H9 (cell line): ENCODE results near the gene NKAIN2. TPM values are rescaled to one million over a fixed set of nuclear protein-coding genes. Genes with fewer than 3 reads are reported as not detected.

Experiments
- DNase-seq: peaks from one replicate; pipeline ENCODE4 v3.0.0-alpha.2; 2017
- H2AFZ ChIP-seq: one replicate; pipeline ENCODE4 v1.6.1; 2013; ENCODE audit warnings: mild to moderate bottlenecking, low read length, control low read depth, moderate library complexity
- H2AK5ac ChIP-seq: 2 replicates; pipeline ENCODE4 v1.6.1; 2013; ENCODE audit warnings: low read length, control low read depth, mixed read lengths; ENCODE audit not compliant: insufficient read length
- H2BK120ac ChIP-seq: one replicate; pipeline ENCODE4 v1.6.1; 2013; ENCODE audit warnings: low read depth, mild to moderate bottlenecking, low read length, control low read depth, inconsistent platforms; ENCODE audit not compliant: poor library complexity, severe bottlenecking
- H2BK12ac ChIP-seq: 2 replicates; pipeline ENCODE4 v1.6.1; 2013; ENCODE audit warnings: low read length, control low read depth, mixed read lengths, low read depth; ENCODE audit not compliant: insufficient read length
- H2BK15ac ChIP-seq: 2 replicates; pipeline ENCODE4 v1.6.1; 2013; ENCODE audit warnings: low read depth, low read length, control low read depth
- H2BK20ac ChIP-seq: one replicate; pipeline ENCODE4 v1.6.1; 2013; ENCODE audit warnings: low read depth, mild to moderate bottlenecking, low read length, control low read depth, inconsistent platforms; ENCODE audit not compliant: poor library complexity, severe bottlenecking
- H2BK5ac ChIP-seq: 2 replicates; pipeline ENCODE4 v1.6.1; 2013; ENCODE audit warnings: low read length, control low read depth, mixed read lengths; ENCODE audit not compliant: insufficient read length
- H3K14ac ChIP-seq: 2 replicates; pipeline ENCODE4 v1.6.1; 2013; ENCODE audit warnings: low read length, control low read depth; ENCODE audit not compliant: insufficient read depth
- H3K18ac ChIP-seq: 2 replicates; pipeline ENCODE4 v1.6.1; 2013; ENCODE audit warnings: low read depth, mild to moderate bottlenecking, mixed read lengths, low read length, control low read depth; ENCODE audit not compliant: insufficient read length
- H3K23ac ChIP-seq: 2 replicates; pipeline ENCODE4 v1.6.1; 2013; ENCODE audit warnings: low read length, control low read depth, mixed read lengths, low read depth; ENCODE audit not compliant: insufficient read length
- H3K23me2 ChIP-seq: 2 replicates; pipeline ENCODE4 v1.6.1; 2013; ENCODE audit warnings: low read depth, mild to moderate bottlenecking, mixed read lengths, low read length, control low read depth; ENCODE audit not compliant: insufficient read length, poor library complexity, severe bottlenecking
- H3K27ac ChIP-seq: 2 replicates; pipeline ENCODE4 v1.5.1; 2013; ENCODE audit warnings: low read length, control low read depth, mixed read lengths, low read depth; ENCODE audit not compliant: insufficient read length
- H3K27me3 ChIP-seq: 2 replicates; pipeline ENCODE4 v1.6.1; 2013; ENCODE audit warnings: low read length, control low read depth, inconsistent platforms; ENCODE audit not compliant: insufficient read depth
- H3K4ac ChIP-seq: 2 replicates; pipeline ENCODE4 v1.6.1; 2013; ENCODE audit warnings: low read depth, mild to moderate bottlenecking, control low read depth, inconsistent platforms, low read length, moderate library complexity
- H3K4me1 ChIP-seq: 2 replicates; pipeline ENCODE4 v1.6.1; 2013; ENCODE audit warnings: low read length, control low read depth, inconsistent platforms; ENCODE audit not compliant: insufficient read depth
- H3K4me2 ChIP-seq: 2 replicates; pipeline ENCODE4 v1.6.1; 2013; ENCODE audit warnings: low read length, control low read depth, mixed read lengths; ENCODE audit not compliant: insufficient read length, insufficient read depth
- H3K56ac ChIP-seq: 2 replicates; pipeline ENCODE4 v1.6.1; 2013; ENCODE audit warnings: low read depth, mild to moderate bottlenecking, mixed read lengths, low read length, control low read depth; ENCODE audit not compliant: insufficient read length
- H3K79me1 ChIP-seq: 2 replicates; pipeline ENCODE4 v1.6.1; 2013; ENCODE audit warnings: low read depth, mild to moderate bottlenecking, moderate library complexity, low read length, control low read depth, inconsistent platforms; ENCODE audit not compliant: insufficient read depth, poor library complexity, severe bottlenecking
- H3K79me2 ChIP-seq: 2 replicates; pipeline ENCODE4 v1.6.1; 2013; ENCODE audit warnings: low read length, control low read depth, inconsistent platforms; ENCODE audit not compliant: insufficient read depth
- H3K9ac ChIP-seq: 2 replicates; pipeline ENCODE4 v1.6.1; 2013; ENCODE audit warnings: low read length, control low read depth, mixed read lengths; ENCODE audit not compliant: insufficient read length; ENCODE audit errors: extremely low read depth
- H3K9me3 ChIP-seq: one replicate; pipeline ENCODE4 v1.6.1; 2013; ENCODE audit warnings: low read depth, low read length, inconsistent platforms; ENCODE audit not compliant: control insufficient read depth
- H3T11ph ChIP-seq: one replicate; pipeline ENCODE4 v1.6.1; 2013; ENCODE audit warnings: mild to moderate bottlenecking, low read length, control low read depth, inconsistent platforms
- H4K20me1 ChIP-seq: one replicate; pipeline ENCODE4 v1.6.1; 2013; ENCODE audit not compliant: control insufficient read depth, insufficient read length, insufficient read depth
- H4K5ac ChIP-seq: 2 replicates; pipeline ENCODE4 v1.6.1; 2013; ENCODE audit warnings: low read depth, mild to moderate bottlenecking, mixed read lengths, low read length, control low read depth; ENCODE audit not compliant: insufficient read length
- H4K8ac ChIP-seq: replicated peaks from 2 replicates; pipeline ENCODE4 v1.6.1; 2013; ENCODE audit warnings: low read length, control low read depth, mixed read lengths, low read depth; ENCODE audit not compliant: insufficient read length
- H4K91ac ChIP-seq: 2 replicates; pipeline ENCODE4 v1.6.1; 2013; ENCODE audit warnings: low read depth, mild to moderate bottlenecking, moderate library complexity, mixed read lengths, low read length, control low read depth; ENCODE audit not compliant: insufficient read length
- H3K27ac Mint-ChIP-seq, 3 experiments: 2 replicates in 2 of 3; 3 replicates in 1 of 3; pipeline ENCODE4 v1.8.0; 2020 to 2021; ENCODE audit warnings: mixed read lengths in 3 of 3, mild to moderate bottlenecking in 1 of 3, moderate library complexity in 1 of 3
- H3K27me3 Mint-ChIP-seq: 2 replicates; pipeline ENCODE4 v1.8.0; 2021; ENCODE audit warnings: low read depth, mild to moderate bottlenecking, moderate library complexity, mixed read lengths
- H3K36me3 Mint-ChIP-seq, 3 experiments: 2 replicates in 2 of 3; 3 replicates in 1 of 3; pipeline ENCODE4 v1.8.0; 2020 to 2021; ENCODE audit warnings: low read depth in 3 of 3, mixed read lengths in 3 of 3; ENCODE audit not compliant: insufficient read depth in 1 of 3
- H3K4me1 Mint-ChIP-seq, 2 experiments: 2 replicates each; pipeline ENCODE4 v1.8.0; 2020; ENCODE audit warnings: mixed read lengths in 2 of 2
- H3K4me3 Mint-ChIP-seq, 2 experiments: 2 replicates in 1 of 2; 3 replicates in 1 of 2; pipeline ENCODE4 v1.8.0; 2020 to 2021; ENCODE audit warnings: mild to moderate bottlenecking in 2 of 2, mixed read lengths in 2 of 2, moderate library complexity in 1 of 2
- H3K9me3 Mint-ChIP-seq, 2 experiments: 2 replicates in 1 of 2; 3 replicates in 1 of 2; pipeline ENCODE4 v1.8.0; 2020; ENCODE audit warnings: mild to moderate bottlenecking in 2 of 2, mixed read lengths in 2 of 2, moderate library complexity in 1 of 2
- WGBS: extraction: QIAGEN DNeasy Blood & Tissue Kit; methylation state at CpG from one replicate; pipeline ENCODE4 v1.1.7; 2013; ENCODE audit warnings: missing lambda C conversion rate, low lambda C conversion rate, mixed read lengths; ENCODE audit not compliant: insufficient read length; ENCODE audit errors: extremely low coverage; 5-methylcytosine and 5-hydroxymethylcytosine counted together
- total RNA-seq: library from RNA; stranded (reverse); gene quantifications from 2 replicates; pipeline ENCODE4 v1.2.1, GENCODE V29; 2021
- TF ChIP-seq, protein P1 (sequence below): fragments of 200-600 bp; sonication (generic); conservative IDR thresholded peaks from 3 replicates; pipeline ENCODE4 v1.8.0; 2021; ENCODE audit warnings: antibody characterized with exemption, mild to moderate bottlenecking

Gene NKAIN2
- total RNA-seq, 1 experiment from 2014 or later, result 0.17 TPM

DNA sequence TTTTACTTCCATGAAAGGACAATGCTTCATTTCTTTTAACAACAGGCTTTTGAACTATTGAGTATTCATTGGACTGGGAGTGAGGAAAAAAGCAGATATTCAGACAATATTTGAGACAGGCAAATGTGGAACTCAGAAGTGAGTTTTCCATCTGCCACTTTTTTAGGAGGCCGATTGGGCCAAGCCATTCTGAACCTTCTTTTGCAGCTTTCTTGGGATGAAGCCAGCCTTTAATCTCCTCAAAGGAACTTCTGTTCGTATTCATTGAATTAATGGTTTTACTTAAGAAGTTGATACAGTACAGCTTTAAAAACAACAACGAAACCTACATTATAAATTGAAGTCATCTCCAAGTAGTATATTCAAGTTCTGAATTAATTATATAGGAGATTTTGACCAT, 971.5 kb downstream of the NKAIN2 start:
- Histone ChIP-seq H3K79me2 (no peaks in the 10 kb centered on the region), H3K18ac (no peak overlapping the region), H3K4me1 (no peaks in the 10 kb centered on the region), H4K8ac (no peak overlapping the region), H3K56ac (no peak overlapping the region), H3K27ac (no peak overlapping the region), H3K4ac (no peak overlapping the region), H2BK15ac (no peak overlapping the region), H2BK12ac (no peak overlapping the region), H3K4me2 (no peak overlapping the region), H3K23ac (no peak overlapping the region), H3K9me3 (no peaks in the 10 kb centered on the region), H3K9ac (no peak overlapping the region), H2AK5ac (no peak overlapping the region), H4K5ac (no peak overlapping the region), H3K23me2 (no peaks in the 10 kb centered on the region), H2BK20ac (no peak overlapping the region), H3K27me3 (no peaks in the 10 kb centered on the region), H3T11ph (no peak overlapping the region), H3K79me1 (no peaks in the 10 kb centered on the region), H3K14ac (no peak overlapping the region), H2BK120ac (no peak overlapping the region), H2AFZ (no peak overlapping the region), H4K20me1 (no peaks in the 10 kb centered on the region), H4K91ac (no peak overlapping the region), H2BK5ac (no peak overlapping the region)
- H3K9me3 Mint-ChIP-seq, result no peaks in the 10 kb centered on the region
- no peak for DNase-seq
- no peak overlapping the region for H3K4me3 Mint-ChIP-seq
- TF ChIP-seq, protein P1, sequence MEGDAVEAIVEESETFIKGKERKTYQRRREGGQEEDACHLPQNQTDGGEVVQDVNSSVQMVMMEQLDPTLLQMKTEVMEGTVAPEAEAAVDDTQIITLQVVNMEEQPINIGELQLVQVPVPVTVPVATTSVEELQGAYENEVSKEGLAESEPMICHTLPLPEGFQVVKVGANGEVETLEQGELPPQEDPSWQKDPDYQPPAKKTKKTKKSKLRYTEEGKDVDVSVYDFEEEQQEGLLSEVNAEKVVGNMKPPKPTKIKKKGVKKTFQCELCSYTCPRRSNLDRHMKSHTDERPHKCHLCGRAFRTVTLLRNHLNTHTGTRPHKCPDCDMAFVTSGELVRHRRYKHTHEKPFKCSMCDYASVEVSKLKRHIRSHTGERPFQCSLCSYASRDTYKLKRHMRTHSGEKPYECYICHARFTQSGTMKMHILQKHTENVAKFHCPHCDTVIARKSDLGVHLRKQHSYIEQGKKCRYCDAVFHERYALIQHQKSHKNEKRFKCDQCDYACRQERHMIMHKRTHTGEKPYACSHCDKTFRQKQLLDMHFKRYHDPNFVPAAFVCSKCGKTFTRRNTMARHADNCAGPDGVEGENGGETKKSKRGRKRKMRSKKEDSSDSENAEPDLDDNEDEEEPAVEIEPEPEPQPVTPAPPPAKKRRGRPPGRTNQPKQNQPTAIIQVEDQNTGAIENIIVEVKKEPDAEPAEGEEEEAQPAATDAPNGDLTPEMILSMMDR, result no peak
- WGBS, result no CpG with 5 or more reads among the region's 3 CpGs
- H3K27me3 Mint-ChIP-seq, result no peaks in the 10 kb centered on the region; the same call in 1 of the 2 replicates
- H3K4me1 Mint-ChIP-seq, result 0 out of 4 replicates have a peak, but pooled peaks cover 0 to 5% of the 10 kb centered on the region in 2 experiments
- no peaks in the 10 kb centered on the region for H3K36me3 Mint-ChIP-seq
- no peak overlapping the region for H3K27ac Mint-ChIP-seq
